NOMO-1 treated with dmso at 0.1 percent for 144 hours (cell line): ENCODE measurements around the gene CHIT1.

ENCODE experiments used
- DNase-seq: peaks from one replicate; lab custom pipeline; 2025; ENCODE audit not compliant: unreplicated experiment; lab: John Stamatoyannopoulos, UW

Gene CHIT1

DNA sequence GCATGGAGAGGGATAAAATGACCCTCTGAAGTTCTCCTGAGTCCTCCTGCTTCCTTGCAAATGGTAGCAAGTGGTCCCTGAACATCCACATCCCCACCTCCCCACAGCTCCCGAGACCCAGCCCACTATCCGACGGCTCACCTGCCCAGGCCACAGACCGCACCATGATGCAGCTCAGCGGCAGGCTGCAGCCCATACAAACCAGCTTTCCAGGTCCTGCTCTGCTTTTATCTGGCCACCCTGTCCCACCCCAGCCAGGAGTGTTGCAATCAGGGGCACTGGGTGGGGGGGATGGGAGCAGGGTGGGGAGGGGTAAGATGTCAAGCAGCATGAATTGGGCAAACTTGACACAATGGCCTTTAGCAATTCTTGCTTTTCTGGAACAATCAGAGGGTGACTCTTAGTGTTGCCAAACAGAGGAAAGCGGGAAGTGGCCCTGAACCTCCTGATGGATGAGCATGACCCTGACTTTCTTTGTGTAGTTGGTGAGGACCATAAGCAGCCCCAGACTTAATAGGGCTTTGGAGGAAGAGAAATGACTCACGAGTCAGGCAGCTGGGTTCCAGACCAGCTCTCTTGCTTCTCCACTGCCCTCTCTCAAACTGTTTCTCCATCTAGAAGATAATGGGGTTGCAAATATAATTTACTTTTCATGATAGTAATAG lies at the start of gene CHIT1:
Gene CHIT1 (minus strand): TSS at position 203 of the 665 bp plus-strand sequence. CDS start 37 bp downstream, at position 166.
- DNase-seq, result no peak

DNA sequence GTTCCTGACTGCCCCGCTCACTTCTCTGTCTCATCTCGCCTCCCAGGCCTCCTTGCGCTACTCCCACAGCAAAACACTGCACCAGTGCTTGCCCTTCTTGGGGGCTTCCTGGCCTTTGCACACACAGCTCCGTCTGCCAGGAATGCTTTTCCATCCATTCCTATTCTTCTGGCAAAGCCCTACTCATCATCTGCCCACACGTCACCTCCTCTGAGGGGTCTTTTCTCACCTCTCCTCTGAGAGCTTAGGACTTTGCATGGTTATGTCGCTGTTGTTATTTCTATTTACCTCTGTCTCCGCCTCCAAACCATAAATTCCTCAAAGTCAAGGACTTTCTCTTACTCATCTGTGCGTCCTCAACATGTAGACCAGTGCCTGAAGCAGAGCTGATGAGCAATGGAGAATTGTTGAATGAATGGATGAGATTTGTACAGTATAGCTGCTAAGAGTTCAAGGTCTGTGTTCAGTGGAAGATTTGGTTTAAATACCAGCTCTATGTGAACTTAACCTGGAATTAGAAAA lies 49.5 kb upstream of the CHIT1 start:
- no peak for DNase-seq

GRCh38 chr1:203278082-203278884 lies 48.8 kb upstream of the CHIT1 start:
- DNase-seq, result no peak

DNA sequence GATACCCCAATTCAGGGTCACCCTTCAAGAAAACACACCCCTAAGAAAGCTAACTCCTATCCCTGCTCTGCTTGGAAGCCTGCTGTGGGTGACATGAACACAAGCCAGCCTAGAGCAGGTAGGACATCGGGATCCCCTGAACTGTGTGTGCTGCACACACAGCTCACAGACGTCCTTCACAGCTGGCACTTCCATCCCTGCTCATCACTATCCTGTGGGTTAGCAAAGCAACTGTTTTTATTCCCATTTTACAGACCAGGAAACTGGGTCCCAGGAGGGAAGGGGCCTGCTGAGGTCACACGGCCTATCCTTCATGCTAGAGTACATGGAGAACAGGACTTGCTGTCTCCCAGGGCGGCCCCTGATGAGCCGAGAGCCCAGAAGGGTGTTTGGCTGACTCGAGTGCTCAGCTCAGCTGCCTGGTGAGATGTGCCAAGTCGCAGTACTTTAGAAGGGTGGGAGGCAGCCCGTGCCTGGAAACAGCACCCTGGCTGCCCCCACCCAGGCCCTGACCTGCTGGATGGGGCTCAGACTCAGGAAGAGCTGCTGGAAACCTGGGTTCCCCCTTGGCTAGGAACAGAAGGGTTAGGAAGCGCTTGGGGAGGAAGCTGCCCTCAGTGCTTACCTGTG lies 47.6 kb upstream of the CHIT1 start:
- no peak for DNase-seq

DNA sequence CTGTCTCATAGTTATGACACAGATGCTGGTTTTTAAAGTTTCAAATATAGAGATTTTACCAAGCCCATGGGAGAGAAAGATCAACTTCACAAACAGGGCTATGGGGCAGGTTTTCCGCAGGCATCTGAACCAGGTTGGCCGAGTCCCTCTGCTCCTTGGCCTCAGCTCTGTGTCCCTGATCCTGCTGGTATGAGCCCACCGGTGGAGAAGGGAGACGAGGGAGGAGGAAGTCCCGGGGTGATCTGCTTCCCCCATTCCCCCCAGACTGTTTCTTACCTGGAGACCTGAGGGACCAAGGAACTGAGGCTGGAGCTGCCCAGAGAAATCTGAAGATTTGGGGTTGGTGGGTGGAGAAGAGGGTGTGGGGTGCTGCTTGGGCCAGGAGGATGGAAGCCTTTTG lies 46.9 kb upstream of the CHIT1 start:
- no peak for DNase-seq

DNA sequence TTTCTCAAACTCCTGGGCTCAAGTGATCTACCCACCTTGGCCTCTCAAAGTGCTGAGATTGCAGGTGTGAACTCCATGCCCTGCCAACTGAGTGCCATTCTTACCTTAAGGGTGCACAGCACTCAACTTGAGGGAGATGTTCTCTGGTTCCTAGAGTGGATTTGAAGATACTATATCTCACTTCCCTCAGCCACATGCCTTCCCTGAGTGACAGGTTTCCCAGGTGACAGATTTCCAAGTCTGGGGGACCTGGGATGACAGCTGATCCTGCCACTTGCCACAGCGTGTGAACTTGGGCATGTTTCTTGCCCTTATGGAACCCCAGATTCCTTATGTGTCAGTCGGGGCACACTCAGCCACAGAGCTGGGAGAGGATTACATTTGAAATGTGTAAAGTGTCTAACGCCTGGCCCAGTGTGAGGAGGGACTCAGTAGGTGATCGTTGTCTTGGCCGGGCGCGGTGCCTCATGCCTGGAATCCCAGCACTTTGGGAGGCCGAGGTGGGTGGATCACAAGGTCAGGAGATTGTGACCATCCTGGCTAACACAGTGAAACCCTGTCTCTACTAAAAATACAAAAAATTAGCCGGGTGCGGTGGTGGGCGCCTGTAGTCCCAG lies 46.3 kb upstream of the CHIT1 start:
- no peak for DNase-seq

- no peak for DNase-seq
Observed at GRCh38 chr1:203274603-203275381, 45.3 kb upstream of the CHIT1 start.

- DNase-seq, result no peak
Observed at GRCh38 chr1:203273869-203274602, 44.6 kb upstream of the CHIT1 start.

- DNase-seq, result peak; percentile 71
Observed at GRCh38 chr1:203273206-203273868, 43.9 kb upstream of the CHIT1 start.

- no peak for DNase-seq
Observed at GRCh38 chr1:203272633-203273205, 43.2 kb upstream of the CHIT1 start.

GRCh38 chr1:203271962-203272632 lies 42.6 kb upstream of the CHIT1 start:
- DNase-seq, result no peak

DNA sequence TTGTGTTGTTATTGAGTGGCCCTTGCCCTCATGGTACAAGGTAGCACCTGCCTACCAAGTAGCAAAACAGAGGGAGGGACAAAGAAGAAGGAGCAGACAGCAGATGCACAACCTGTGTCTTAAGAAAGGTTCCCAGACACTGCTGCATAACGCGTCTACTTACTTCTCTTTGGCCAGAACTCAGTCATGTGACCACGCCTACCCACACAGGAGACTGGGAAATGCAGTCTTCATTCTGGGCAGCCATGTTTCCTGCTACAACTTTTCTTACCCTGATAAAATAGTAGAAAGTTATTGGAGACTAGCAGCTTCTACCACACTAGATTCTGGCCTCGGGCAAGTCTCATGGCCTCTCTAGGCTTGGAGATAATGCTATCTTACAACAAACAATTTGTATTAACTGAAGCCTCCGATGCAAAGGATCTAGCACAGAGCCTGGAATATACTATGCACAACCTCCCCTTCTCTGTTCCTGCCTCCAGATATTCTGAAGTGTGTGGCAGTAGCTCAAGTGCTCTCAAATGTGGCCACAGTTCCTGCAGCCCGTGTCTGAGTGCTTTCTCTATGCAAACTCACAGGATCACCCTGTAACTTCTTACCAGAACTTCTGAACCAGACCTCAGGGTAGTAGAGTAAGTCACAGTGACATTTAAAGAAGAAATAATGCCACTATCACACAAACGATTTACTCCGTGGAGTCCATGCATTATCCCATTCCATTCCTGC lies 41.7 kb upstream of the CHIT1 start:
- peak; percentile 58 for DNase-seq

DNA sequence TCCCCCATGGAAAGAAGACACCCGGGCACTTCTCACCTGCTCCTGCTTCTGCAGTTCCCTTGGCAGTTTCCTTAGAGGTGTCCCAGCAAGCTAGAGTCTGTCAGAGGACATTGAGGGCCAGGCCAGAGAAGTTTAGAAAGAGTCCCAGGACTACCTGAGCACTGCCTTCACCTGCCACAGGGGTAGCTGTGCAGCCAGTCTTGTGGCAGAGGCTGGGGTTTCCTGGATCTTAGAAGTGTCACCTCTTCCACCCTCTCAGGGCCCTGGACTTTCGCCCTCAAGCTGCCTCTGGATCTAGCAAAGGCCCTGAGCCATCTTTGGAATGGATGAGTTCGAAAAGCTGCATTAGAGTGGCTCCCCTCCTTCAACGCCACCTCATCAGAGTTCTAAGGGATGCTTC lies 41.0 kb upstream of the CHIT1 start:
- DNase-seq, result no peak

GRCh38 chr1:203269654-203270020 lies 40.2 kb upstream of the CHIT1 start:
- DNase-seq, result no peak

GRCh38 chr1:203268901-203269653 lies 39.6 kb upstream of the CHIT1 start:
- peak; percentile 57 for DNase-seq

DNA sequence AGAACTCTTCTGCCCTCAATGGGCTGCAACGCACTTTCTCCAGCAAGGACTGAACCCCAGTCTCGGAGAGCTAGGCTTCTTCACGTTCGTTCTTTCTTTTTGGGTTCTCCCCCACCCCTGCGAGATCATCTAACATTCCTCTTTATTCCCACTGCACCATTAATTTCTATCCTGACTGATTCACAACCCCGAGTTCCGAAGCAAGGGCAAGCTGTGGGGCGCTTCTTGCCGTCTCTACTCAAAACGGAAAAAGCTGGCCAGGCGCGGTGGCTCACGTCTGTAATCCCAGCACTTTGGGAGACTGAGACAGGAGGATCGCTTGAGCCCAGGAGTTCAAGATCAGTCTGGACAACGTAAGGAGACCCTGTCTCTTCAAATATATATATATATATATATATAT lies 38.4 kb upstream of the CHIT1 start:
- DNase-seq, result no peak

DNA sequence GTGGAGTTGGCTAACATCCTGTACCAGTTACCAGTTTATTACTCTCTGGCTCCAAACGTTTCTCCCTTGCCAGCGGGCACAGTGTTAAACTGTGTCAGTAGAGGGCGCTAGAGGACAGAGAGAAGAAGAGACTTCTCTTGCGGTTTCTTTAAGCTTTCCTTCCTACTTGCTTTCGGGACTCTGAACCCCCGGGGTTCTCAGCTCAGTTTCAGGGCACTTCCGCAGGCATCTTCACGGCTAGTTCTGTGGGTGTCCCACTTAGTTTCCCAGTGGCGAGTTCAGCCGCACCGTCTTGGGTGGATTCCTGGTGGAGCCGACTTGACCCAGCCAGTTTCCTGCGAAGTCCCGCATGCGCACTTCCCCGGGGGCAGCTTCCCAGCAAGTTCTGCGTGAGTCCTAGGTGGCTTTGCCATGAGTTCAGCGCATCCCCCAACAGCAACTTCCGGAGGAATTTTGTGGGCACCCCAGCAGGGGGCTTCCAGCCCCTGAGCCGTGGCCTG lies 37.9 kb upstream of the CHIT1 start:
- DNase-seq, result peak; percentile 67
